SU-DHL-6 (cell line): ENCODE measurements around the gene CATSPER4.

Experiments used
- EZH2phosphoT487 ChIP-seq: fragments of 200-600 bp; sonication (generic), shearing (Covaris generic); conservative IDR thresholded peaks from 2 replicates; pipeline ENCODE4 v1.6.1; 2018; ENCODE audit warnings: mild to moderate bottlenecking, antibody characterized with exemption, low read length, moderate library complexity, mixed read lengths
- TF ChIP-seq, protein P1 (sequence below): fragments of 200-600 bp; sonication (generic); IDR thresholded peaks from one replicate; pipeline ENCODE4 v1.5.1; 2017; ENCODE audit warnings: antibody characterized with exemption, mild to moderate bottlenecking, low read length, moderate library complexity; ENCODE audit not compliant: insufficient read depth, poor library complexity, severe bottlenecking

- TF ChIP-seq, protein P1, sequence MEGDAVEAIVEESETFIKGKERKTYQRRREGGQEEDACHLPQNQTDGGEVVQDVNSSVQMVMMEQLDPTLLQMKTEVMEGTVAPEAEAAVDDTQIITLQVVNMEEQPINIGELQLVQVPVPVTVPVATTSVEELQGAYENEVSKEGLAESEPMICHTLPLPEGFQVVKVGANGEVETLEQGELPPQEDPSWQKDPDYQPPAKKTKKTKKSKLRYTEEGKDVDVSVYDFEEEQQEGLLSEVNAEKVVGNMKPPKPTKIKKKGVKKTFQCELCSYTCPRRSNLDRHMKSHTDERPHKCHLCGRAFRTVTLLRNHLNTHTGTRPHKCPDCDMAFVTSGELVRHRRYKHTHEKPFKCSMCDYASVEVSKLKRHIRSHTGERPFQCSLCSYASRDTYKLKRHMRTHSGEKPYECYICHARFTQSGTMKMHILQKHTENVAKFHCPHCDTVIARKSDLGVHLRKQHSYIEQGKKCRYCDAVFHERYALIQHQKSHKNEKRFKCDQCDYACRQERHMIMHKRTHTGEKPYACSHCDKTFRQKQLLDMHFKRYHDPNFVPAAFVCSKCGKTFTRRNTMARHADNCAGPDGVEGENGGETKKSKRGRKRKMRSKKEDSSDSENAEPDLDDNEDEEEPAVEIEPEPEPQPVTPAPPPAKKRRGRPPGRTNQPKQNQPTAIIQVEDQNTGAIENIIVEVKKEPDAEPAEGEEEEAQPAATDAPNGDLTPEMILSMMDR: no peak
- no peak for TF ChIP-seq EZH2phosphoT487
Observed at GRCh38 chr1:26145960-26146294, 44.5 kb upstream of the CATSPER4 start.
